ENCODE data around the gene C16orf89.

GRCh38 chr16:5040451-5040850 lies 25.3 kb downstream of the C16orf89 start:
- TF ChIP-seq POLR2A (IDR thresholded peaks at IDR 0.05; ENCODE audit: extremely low read depth, insufficient read length) = no peak
- no peak for TF ChIP-seq CTCF (IDR thresholded peaks at IDR 0.05; ENCODE audit: low read depth, low read length)
- no peak for TF ChIP-seq MAX (IDR thresholded peaks at IDR 0.05; ENCODE audit: low read depth, low read length)

Data from NB4 (cell line).